GM10847 (cell line): ENCODE measurements around the gene SCOC.

ENCODE experiments used
- POLR2A ChIP-seq: IDR thresholded peaks from 2 replicates; pipeline ENCODE4 v1.6.1; 2011; ENCODE audit not compliant: insufficient read length; ENCODE audit errors: extremely low read depth

The SCOC gene

GRCh38 chr4:140351093-140352075, 22.1 kb upstream of the SCOC start:
- no peak for TF ChIP-seq POLR2A

GRCh38 chr4:140353786-140354185, 19.7 kb upstream of the SCOC start:
- TF ChIP-seq POLR2A = no peak

- no peak for TF ChIP-seq POLR2A
Measured at GRCh38 chr4:140355288-140355687, 18.2 kb upstream of the SCOC start.

- TF ChIP-seq POLR2A = no peak
Measured at GRCh38 chr4:140357868-140358267, 15.6 kb upstream of the SCOC start.

- no peak for TF ChIP-seq POLR2A
Measured at GRCh38 chr4:140358281-140358680, 15.2 kb upstream of the SCOC start.

- TF ChIP-seq POLR2A = no peak
Measured at GRCh38 chr4:140359562-140360427, 13.7 kb upstream of the SCOC start.

- TF ChIP-seq POLR2A = no peak
Measured at GRCh38 chr4:140361099-140361498, 12.3 kb upstream of the SCOC start.

GRCh38 chr4:140363051-140363450, 10.4 kb upstream of the SCOC start:
- no peak for TF ChIP-seq POLR2A

- no peak for TF ChIP-seq POLR2A
Measured at GRCh38 chr4:140363558-140363957, 9.9 kb upstream of the SCOC start.

GRCh38 chr4:140367738-140368137, 5.7 kb upstream of the SCOC start:
- TF ChIP-seq POLR2A = no peak

GRCh38 chr4:140368686-140369085, 4.8 kb upstream of the SCOC start:
- no peak for TF ChIP-seq POLR2A

- no peak for TF ChIP-seq POLR2A
Measured at GRCh38 chr4:140372751-140373327, 607 bp upstream of the SCOC start.

GRCh38 chr4:140374130-140374477, 658 bp downstream of the SCOC start:
- TF ChIP-seq POLR2A = no peak

GRCh38 chr4:140382732-140383131, 9.3 kb downstream of the SCOC start:
- TF ChIP-seq POLR2A = no peak

GRCh38 chr4:140388015-140388414, 14.6 kb downstream of the SCOC start:
- TF ChIP-seq POLR2A = no peak

- TF ChIP-seq POLR2A = no peak
Measured at GRCh38 chr4:140395668-140396067, 22.2 kb downstream of the SCOC start.
